GM21786 (cell line): ENCODE data around the gene ATRN.
"Not testable (repeated sequence)": the region's sequence is repeated elsewhere in the genome, so short reads cannot be mapped to it uniquely, and the experiment has no call there.

Experiments used
- ATAC-seq: cut with Tn5 transposase; IDR thresholded peaks from one replicate; pipeline ENCODE4 v1.9.1; 2021; ENCODE audit not compliant: unreplicated experiment

The ATRN gene

GRCh38 chr20:3514012-3514642 lies 43.3 kb downstream of the ATRN start:
- no peak for ATAC-seq

- ATAC-seq = no peak
Measured at GRCh38 chr20:3515379-3516170, 44.8 kb downstream of the ATRN start.

GRCh38 chr20:3521852-3522740 lies 51.3 kb downstream of the ATRN start:
- no peak for ATAC-seq

- ATAC-seq = not testable (repeated sequence)
Measured at GRCh38 chr20:3524696-3525095, 53.9 kb downstream of the ATRN start.

GRCh38 chr20:3532089-3532615 lies 61.3 kb downstream of the ATRN start:
- ATAC-seq = no peak

DNA sequence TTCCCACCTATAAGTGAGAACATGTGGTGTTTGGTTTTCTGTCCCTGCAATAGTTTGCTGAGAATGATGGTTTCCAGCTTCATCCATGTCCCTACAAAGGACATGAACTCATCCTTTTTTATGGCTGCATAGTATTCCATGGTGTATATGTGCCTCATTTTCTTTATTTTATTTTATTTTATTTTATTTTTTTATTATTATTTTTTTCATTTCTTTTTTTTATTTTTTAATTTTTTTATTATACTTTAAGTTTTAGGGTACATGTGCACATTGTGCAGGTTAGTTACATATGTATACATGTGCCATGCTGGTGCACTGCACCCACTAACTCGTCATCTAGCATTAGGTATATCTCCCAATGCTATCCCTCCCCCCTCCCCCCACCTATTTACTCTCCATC lies 66.9 kb downstream of the ATRN start:
- not testable (repeated sequence) for ATAC-seq

- ATAC-seq = no peak
Measured at GRCh38 chr20:3539311-3540107, 68.7 kb downstream of the ATRN start.

DNA sequence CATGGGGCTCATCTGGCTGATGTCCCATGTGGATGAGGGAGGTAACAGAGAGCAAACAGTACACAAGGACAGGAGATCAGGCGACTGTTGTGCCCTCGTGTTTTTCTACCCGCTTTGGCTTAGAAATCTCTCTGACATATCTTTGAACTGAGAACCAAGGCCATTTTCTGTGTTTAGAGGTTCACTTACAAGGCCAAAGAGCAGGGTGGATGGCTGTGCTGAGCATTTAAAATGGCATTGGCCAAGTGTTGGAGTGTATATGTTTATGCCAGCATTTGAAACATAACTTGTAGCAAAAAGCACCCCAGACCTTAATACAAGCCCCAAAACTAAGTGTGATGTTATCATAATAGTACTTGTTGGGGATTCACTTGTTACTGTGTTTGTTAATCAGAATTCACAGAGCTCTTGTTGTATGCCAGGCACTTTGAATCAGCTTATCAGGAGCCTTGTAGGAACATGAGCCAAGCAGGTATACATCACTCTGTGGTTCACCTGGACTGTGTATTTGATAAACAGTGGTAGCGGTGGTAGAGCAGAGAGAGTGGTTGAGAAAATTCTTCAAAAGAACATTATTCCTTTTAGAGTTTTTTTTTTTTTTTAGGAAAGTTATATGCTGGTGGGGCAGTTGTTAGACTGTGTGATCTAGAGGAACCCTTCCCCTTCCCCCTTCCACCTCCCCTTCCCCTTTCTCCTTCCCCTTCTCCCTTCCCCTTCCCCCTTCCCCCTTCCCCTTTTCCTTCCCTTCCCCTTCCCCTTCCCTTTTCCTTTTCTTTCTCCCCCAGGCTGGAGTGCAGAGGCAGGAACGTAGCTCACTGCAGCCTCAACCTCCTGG lies 71.3 kb downstream of the ATRN start:
- no peak for ATAC-seq

- ATAC-seq = no peak
Measured at GRCh38 chr20:3543901-3544507, 73.2 kb downstream of the ATRN start.

- ATAC-seq = no peak
Measured at GRCh38 chr20:3545401-3545925, 74.6 kb downstream of the ATRN start.

- ATAC-seq = no peak
Measured at GRCh38 chr20:3547906-3548305, 77.1 kb downstream of the ATRN start.

DNA sequence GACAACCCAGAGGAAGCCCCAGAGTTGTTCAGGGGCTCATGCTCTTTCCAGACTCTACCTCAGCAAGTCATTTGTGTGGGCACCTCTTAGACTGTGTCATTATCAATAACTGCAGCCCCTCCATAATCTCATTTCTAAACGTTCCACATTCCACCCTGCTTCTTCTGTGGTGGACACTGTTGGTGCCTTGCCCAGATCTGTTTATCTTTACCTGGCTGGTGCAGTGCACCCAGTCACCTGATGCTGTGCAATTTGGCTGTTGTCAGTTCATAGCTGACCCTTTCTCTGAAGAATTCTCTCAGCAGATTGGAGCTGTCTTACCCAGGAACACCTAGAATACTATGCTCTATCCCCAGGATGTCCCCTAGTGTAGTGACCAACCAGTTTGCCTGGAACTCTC lies 80.0 kb downstream of the ATRN start:
- ATAC-seq = no peak

- ATAC-seq = no peak
Measured at GRCh38 chr20:3551681-3552434, 81.0 kb downstream of the ATRN start.

DNA sequence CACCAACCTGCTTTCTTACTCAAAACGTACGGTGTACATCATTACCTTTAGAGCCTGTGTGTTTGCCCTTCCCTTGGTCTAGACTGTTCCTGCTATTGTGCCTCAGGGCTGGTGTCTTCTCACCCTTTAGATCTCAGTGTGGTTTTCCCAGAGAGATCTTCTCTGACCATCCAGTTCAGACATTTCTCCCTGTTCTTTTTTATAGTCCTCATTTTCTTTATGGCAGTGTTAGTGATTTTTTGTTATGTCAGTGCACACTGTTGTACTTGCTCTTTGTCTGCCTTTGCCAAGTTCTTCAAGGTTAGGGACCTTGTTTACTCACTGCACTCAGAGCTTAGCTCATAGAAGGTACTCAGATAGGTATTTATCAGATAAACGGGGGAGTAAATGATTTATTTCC lies 82.8 kb downstream of the ATRN start:
- no peak for ATAC-seq

DNA sequence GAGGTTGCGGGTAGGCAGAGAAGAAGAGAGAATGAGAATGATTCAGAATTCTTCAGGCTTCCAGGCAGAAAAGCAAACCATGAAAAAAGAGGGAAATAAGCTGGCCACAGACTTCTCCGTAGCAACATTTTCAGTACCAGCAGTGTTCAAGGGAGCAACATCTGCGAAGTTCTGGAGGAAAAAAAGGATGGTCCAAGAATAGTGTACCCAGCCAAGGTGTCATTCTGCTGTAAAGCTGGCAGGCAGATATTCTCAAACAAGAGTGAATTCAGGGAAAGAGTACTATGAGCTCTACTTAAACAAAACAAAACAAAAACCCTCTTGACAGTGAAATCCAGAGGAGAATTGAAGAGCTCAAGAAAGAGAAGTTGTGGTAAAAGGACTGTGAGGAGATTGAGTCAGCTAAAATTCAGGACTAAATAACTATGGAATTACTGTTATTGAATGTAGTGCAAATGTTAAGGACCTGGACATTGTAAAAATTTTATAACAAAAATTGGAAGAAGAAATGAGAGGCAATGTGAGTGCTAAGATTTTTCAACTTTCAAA lies 86.5 kb downstream of the ATRN start:
- no peak for ATAC-seq

GRCh38 chr20:3559231-3559630 lies 88.4 kb downstream of the ATRN start:
- ATAC-seq = no peak

DNA sequence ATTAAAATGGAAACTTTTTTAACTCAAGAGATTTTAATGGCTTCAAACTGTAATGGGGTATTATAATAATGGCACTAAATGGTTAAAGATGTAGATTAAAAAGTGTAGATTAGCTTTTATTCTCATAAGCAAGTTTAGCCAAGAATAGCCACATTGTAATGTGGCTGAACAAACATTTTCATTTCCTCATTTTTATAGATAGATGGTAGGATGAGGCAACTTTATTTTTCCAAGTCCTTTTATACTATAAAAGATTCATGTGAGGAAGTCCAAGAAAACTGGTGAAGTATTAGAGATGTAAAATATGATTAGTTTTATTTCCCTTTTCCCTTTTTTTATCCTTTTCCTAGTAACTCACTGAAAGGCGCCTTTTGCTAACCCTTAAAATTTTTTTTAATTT lies 88.8 kb downstream of the ATRN start:
- ATAC-seq = no peak

DNA sequence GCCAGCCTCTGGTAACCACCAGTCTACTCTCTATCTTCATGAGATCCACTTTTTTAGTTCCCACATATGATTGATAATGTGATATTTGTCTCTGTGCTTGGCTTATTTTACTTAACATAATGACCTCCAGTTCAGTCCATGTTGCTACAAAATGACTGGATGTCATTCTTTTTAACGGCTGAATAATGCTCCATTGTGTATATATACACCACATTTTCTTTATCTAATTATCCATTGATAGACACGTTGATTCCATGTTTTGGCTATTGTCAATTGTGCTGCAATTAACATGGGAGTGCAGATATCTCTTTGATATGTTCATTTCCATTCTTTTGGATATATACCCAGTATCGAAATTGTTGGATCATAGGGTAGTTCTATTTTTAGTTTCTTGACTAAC lies 89.3 kb downstream of the ATRN start:
- no peak for ATAC-seq
